ENCODE measurements around the gene NUP214. TPM values are rescaled to one million over a fixed set of nuclear protein-coding genes. Genes with fewer than 3 reads are reported as not detected.

The NUP214 gene
- total and polyA plus RNA-seq, 12 donors, result 22.6 to 76.6 (median 36.8) TPM

- no peak for TF ChIP-seq CTCF (IDR thresholded peaks at IDR 0.05)
- no peak for TF ChIP-seq POLR2A (IDR thresholded peaks at IDR 0.05)
- no peaks in the 10 kb centered on the region for H3K36me3 ChIP-seq (replicated peaks in 1 of 2)
- intact Hi-C loops (cut with DNase I), result no loop called here
- no peaks in the 10 kb centered on the region for H3K9me3 ChIP-seq (replicated peaks in 1 of 3)
- peaks cover 0 to 5% of the 10 kb centered on the region in 2 donors for H3K4me1 ChIP-seq (replicated peaks in 1 of 2)
- no peak overlapping the region for H3K4me3 ChIP-seq
- H3K27ac ChIP-seq, result no peak overlapping the region
- DNase-seq, result peak in 1 of 7 donors; percentile 42
- H3K27me3 ChIP-seq, result no peaks in the 10 kb centered on the region
- 78 to 88% (median 86%) methylated on average over 5 to 7 of the region's 7 CpGs for WGBS, 4 donors
Observed at GRCh38 chr9:131120620-131121228, 4.7 kb upstream of the NUP214 start.

- no peak overlapping the region for H3K27ac ChIP-seq
- H3K27me3 ChIP-seq, result no peaks in the 10 kb centered on the region
- H3K9me3 ChIP-seq (replicated peaks in 1 of 3), result no peaks in the 10 kb centered on the region
- intact Hi-C loops (cut with DNase I), result no loop called here
- H3K4me1 ChIP-seq (replicated peaks in 1 of 2), result peaks cover 3 to 10% of the 10 kb centered on the region in 2 donors
- H3K36me3 ChIP-seq (replicated peaks in 1 of 2), result no peaks in the 10 kb centered on the region
- H3K4me3 ChIP-seq, result no peak overlapping the region
- DNase-seq, result peak in 1 of 7 donors; percentile 30
- TF ChIP-seq CTCF (IDR thresholded peaks at IDR 0.05) (no peak), POLR2A (IDR thresholded peaks at IDR 0.05) (no peak)
- 73 to 82% (median 75%) methylated on average over 2 of the region's 2 CpGs for WGBS, 4 donors
Observed at GRCh38 chr9:131121346-131121745, 4.0 kb upstream of the NUP214 start.

- 84 to 100% (median 91%) methylated on average over 2 of the region's 2 CpGs for WGBS, 4 donors
- no peaks in the 10 kb centered on the region for H3K36me3 ChIP-seq (replicated peaks in 1 of 2)
- H3K4me3 ChIP-seq, result no peak overlapping the region
- no peak overlapping the region for H3K27ac ChIP-seq
- H3K4me1 ChIP-seq (replicated peaks in 1 of 2), result peaks cover 4 to 16% of the 10 kb centered on the region in 2 donors
- TF ChIP-seq POLR2A (IDR thresholded peaks at IDR 0.05) (no peak), CTCF (IDR thresholded peaks at IDR 0.05) (no peak)
- H3K27me3 ChIP-seq, result no peaks in the 10 kb centered on the region
- H3K9me3 ChIP-seq (replicated peaks in 1 of 3), result no peaks in the 10 kb centered on the region
- DNase-seq, result peak in 1 of 7 donors; percentile 25
- intact Hi-C loops (cut with DNase I), result no loop called here
Observed at GRCh38 chr9:131122158-131122557, 3.2 kb upstream of the NUP214 start.

DNA sequence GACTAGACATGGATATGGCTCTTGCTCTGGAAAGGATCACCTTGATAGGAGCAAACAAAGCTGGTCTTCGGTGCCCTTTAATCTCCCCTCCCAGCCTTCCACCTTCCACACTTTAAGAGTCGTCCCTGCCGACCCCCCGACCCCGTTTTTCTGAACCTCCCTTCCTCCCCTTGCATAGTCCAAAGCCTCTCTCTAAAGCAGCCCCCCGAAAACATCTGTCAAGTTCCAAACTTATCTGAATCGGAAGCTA is 423 bp upstream of the NUP214 start:
- H3K36me3 ChIP-seq (replicated peaks in 1 of 2), result peaks cover 0 to 26% of the 10 kb centered on the region in 2 donors
- peak in 1 of 7 donors; percentile 58 for DNase-seq

More for the DNA sequence above, 423 bp upstream of the NUP214 start:
- no peak for TF ChIP-seq POLR2A (IDR thresholded peaks at IDR 0.05)
- TF ChIP-seq CTCF (IDR thresholded peaks at IDR 0.05), result no peak
- Histone ChIP-seq H3K9me3 (replicated peaks in 1 of 3) (no peaks in the 10 kb centered on the region), H3K4me1 (replicated peaks in 1 of 2) (peaks cover 4 to 16% of the 10 kb centered on the region in 2 donors), H3K4me3 (peak overlapping the region; percentile 48 to 80 (median 52)), H3K27me3 (no peaks in the 10 kb centered on the region), H3K27ac (peak overlapping the region in 4 of 5 donors; percentile 69 to 92 (median 70))
- 1 to 3% (median 1%) methylated on average over 7 of the region's 7 CpGs for WGBS, 4 donors
- intact Hi-C loops (cut with DNase I), result no loop called here

Data from adrenal gland (tissue), 12 donors.